ENCODE data around the gene COL4A1. TPM values are rescaled to one million over a fixed set of nuclear protein-coding genes. Genes with fewer than 3 reads are reported as not detected.

COL4A1 gene
- total RNA-seq, 2 experiments from 2014 or later = 0.08 to 0.16 TPM

GRCh38 chr13:110107568-110108347 lies 199.2 kb downstream of the COL4A1 start:
- H3K4me3 Mint-ChIP-seq = no peak overlapping the region
- no peak for DNase-seq
- Histone ChIP-seq H3K9me3 (ENCODE audit: control insufficient read depth in 1 of 2, insufficient read depth in 1 of 2, low read length in 2 of 2) (peaks cover 0 to 9% of the 10 kb centered on the region in 2 experiments), H3K4me3 (ENCODE audit: low read length) (no peak overlapping the region), H3K4me1 (ENCODE audit: insufficient read depth, low read length) (no peaks in the 10 kb centered on the region), H3K36me3 (ENCODE audit: insufficient read depth, low read length) (no peaks in the 10 kb centered on the region), H3K27me3 (ENCODE audit: control insufficient read depth in 1 of 2, insufficient read depth in 2 of 2, low read length in 2 of 2) (no peaks in the 10 kb centered on the region), H3K27ac (ENCODE audit: low read depth in 1 of 2, low read length in 2 of 2) (no peak overlapping the region)
- ChIA-PET POLR2A (no interaction called here), CTCF (no interaction called here)
- TF ChIP-seq, protein P1, sequence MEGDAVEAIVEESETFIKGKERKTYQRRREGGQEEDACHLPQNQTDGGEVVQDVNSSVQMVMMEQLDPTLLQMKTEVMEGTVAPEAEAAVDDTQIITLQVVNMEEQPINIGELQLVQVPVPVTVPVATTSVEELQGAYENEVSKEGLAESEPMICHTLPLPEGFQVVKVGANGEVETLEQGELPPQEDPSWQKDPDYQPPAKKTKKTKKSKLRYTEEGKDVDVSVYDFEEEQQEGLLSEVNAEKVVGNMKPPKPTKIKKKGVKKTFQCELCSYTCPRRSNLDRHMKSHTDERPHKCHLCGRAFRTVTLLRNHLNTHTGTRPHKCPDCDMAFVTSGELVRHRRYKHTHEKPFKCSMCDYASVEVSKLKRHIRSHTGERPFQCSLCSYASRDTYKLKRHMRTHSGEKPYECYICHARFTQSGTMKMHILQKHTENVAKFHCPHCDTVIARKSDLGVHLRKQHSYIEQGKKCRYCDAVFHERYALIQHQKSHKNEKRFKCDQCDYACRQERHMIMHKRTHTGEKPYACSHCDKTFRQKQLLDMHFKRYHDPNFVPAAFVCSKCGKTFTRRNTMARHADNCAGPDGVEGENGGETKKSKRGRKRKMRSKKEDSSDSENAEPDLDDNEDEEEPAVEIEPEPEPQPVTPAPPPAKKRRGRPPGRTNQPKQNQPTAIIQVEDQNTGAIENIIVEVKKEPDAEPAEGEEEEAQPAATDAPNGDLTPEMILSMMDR (IDR thresholded peaks at IDR 0.05) = no peak
- no peaks in the 10 kb centered on the region for H3K4me1 Mint-ChIP-seq (ENCODE audit: low read depth)
- H3K27ac Mint-ChIP-seq = no peak overlapping the region
- H3K9me3 Mint-ChIP-seq = no peaks in the 10 kb centered on the region
- no peaks in the 10 kb centered on the region for H3K36me3 Mint-ChIP-seq (ENCODE audit: low read depth)
- H3K27me3 Mint-ChIP-seq = no peaks in the 10 kb centered on the region
- intact Hi-C loops (cut with DNase I, micrococcal nuclease) = no loop called here
- no peak for ATAC-seq (ENCODE audit: poor library complexity)

- Mint-ChIP-seq H3K4me1 (ENCODE audit: low read depth) (no peaks in the 10 kb centered on the region), H3K27ac (no peak overlapping the region), H3K36me3 (ENCODE audit: low read depth) (no peaks in the 10 kb centered on the region), H3K9me3 (no peaks in the 10 kb centered on the region), H3K27me3 (no peaks in the 10 kb centered on the region), H3K4me3 (no peak overlapping the region)
- H3K36me3 ChIP-seq (ENCODE audit: insufficient read depth, low read length) = no peaks in the 10 kb centered on the region
- no peak overlapping the region for H3K27ac ChIP-seq (ENCODE audit: low read depth in 1 of 2, low read length in 2 of 2)
- ChIA-PET CTCF (no interaction called here), POLR2A (no interaction called here)
- H3K4me3 ChIP-seq (ENCODE audit: low read length) = no peak overlapping the region
- intact Hi-C loops (cut with DNase I, micrococcal nuclease) = no loop called here
- TF ChIP-seq, protein P1 (IDR thresholded peaks at IDR 0.05) = no peak
- no peaks in the 10 kb centered on the region for H3K27me3 ChIP-seq (ENCODE audit: control insufficient read depth in 1 of 2, insufficient read depth in 2 of 2, low read length in 2 of 2)
- H3K4me1 ChIP-seq (ENCODE audit: insufficient read depth, low read length) = no peaks in the 10 kb centered on the region
- DNase-seq (no peak), ATAC-seq (ENCODE audit: poor library complexity) (no peak)
- H3K9me3 ChIP-seq (ENCODE audit: control insufficient read depth in 1 of 2, insufficient read depth in 1 of 2, low read length in 2 of 2) = peaks cover 0 to 15% of the 10 kb centered on the region in 2 experiments
These were observed 200.2 kb downstream of the COL4A1 start for GRCh38 chr13:110106726-110107125.

DNA sequence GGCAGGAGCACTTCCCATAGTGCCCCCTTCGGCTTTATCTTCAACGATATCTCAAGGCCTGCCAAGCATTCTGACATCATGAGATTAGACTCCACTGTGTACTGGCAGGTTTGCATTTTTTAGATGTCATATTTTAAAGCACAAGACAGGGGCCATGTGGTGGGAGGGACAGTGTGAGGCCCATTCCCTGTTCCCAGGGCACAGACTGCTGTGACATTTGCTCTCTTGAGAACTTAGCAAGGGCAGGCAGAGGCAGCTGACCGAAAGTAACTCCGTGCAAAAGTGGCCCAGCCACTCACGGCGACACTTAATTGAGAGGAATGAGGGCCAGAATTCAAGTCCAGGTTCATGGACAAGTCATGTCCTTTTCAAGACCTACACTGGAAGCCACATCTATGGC lies 201.8 kb downstream of the COL4A1 start:
- Mint-ChIP-seq H3K27ac (no peak overlapping the region), H3K4me3 (no peak overlapping the region), H3K9me3 (peaks cover 6% of the 10 kb centered on the region), H3K36me3 (ENCODE audit: low read depth) (no peaks in the 10 kb centered on the region), H3K27me3 (no peaks in the 10 kb centered on the region), H3K4me1 (ENCODE audit: low read depth) (no peaks in the 10 kb centered on the region)
- Histone ChIP-seq H3K4me3 (ENCODE audit: low read length) (no peak overlapping the region), H3K27me3 (ENCODE audit: control insufficient read depth in 1 of 2, insufficient read depth in 2 of 2, low read length in 2 of 2) (no peaks in the 10 kb centered on the region), H3K4me1 (ENCODE audit: insufficient read depth, low read length) (no peaks in the 10 kb centered on the region), H3K36me3 (ENCODE audit: insufficient read depth, low read length) (no peaks in the 10 kb centered on the region), H3K9me3 (ENCODE audit: control insufficient read depth in 1 of 2, insufficient read depth in 1 of 2, low read length in 2 of 2) (peaks cover 0 to 15% of the 10 kb centered on the region in 2 experiments), H3K27ac (ENCODE audit: low read depth in 1 of 2, low read length in 2 of 2) (no peak overlapping the region)
- POLR2A ChIA-PET = no interaction called here
- ATAC-seq (ENCODE audit: poor library complexity) (no peak), DNase-seq (no peak)
- intact Hi-C loops (cut with DNase I, micrococcal nuclease) = no loop called here
- TF ChIP-seq, protein P1 (IDR thresholded peaks at IDR 0.05) = no peak
- CTCF ChIA-PET = no interaction called here

Measured in CD4-positive, alpha-beta T cell (primary cell).